ENCODE data around the gene CPA2.
"Not testable (repeated sequence)": the region's sequence is repeated elsewhere in the genome, so short reads cannot be mapped to it uniquely, and the experiment has no call there.

The CPA2 gene

GRCh38 chr7:130266258-130266960, at the start of gene CPA2:
CPA2 (plus strand) TSS chr7:130266863; CDS start chr7:130266882, 19 bp downstream.
- DNase-seq (ENCODE audit: low spot score): no peak

GRCh38 chr7:130218806-130219620, 47.6 kb upstream of the CPA2 start:
- DNase-seq (ENCODE audit: low spot score): no peak

GRCh38 chr7:130219871-130220270, 46.8 kb upstream of the CPA2 start:
- DNase-seq (ENCODE audit: low spot score): no peak

GRCh38 chr7:130221746-130222145, 44.9 kb upstream of the CPA2 start:
- no peak for DNase-seq (ENCODE audit: low spot score)

- no peak for DNase-seq (ENCODE audit: low spot score)
Measured at GRCh38 chr7:130223646-130224045, 43.0 kb upstream of the CPA2 start.

- DNase-seq (ENCODE audit: low spot score): no peak
Measured at GRCh38 chr7:130224210-130224609, 42.5 kb upstream of the CPA2 start.

- DNase-seq (ENCODE audit: low spot score): not testable (repeated sequence)
Measured at GRCh38 chr7:130224923-130225322, 41.7 kb upstream of the CPA2 start.

- DNase-seq (ENCODE audit: low spot score): no peak
Measured at GRCh38 chr7:130226333-130226732, 40.3 kb upstream of the CPA2 start.

GRCh38 chr7:130227883-130228575, 38.6 kb upstream of the CPA2 start:
- no peak for DNase-seq (ENCODE audit: low spot score)

GRCh38 chr7:130228840-130229502, 37.7 kb upstream of the CPA2 start:
- DNase-seq (ENCODE audit: low spot score): no peak

GRCh38 chr7:130229981-130230380, 36.7 kb upstream of the CPA2 start:
- not testable (repeated sequence) for DNase-seq (ENCODE audit: low spot score)

- peak; percentile 9 for DNase-seq (ENCODE audit: low spot score)
Measured at GRCh38 chr7:130231792-130232191, 34.9 kb upstream of the CPA2 start.

GRCh38 chr7:130232209-130232608, 34.5 kb upstream of the CPA2 start:
- DNase-seq (ENCODE audit: low spot score): no peak

- no peak for DNase-seq (ENCODE audit: low spot score)
Measured at GRCh38 chr7:130234078-130234477, 32.6 kb upstream of the CPA2 start.

GRCh38 chr7:130236361-130236760, 30.3 kb upstream of the CPA2 start:
- DNase-seq (ENCODE audit: low spot score): not testable (repeated sequence)

- no peak for DNase-seq (ENCODE audit: low spot score)
Measured at GRCh38 chr7:130240240-130240639, 26.4 kb upstream of the CPA2 start.

- DNase-seq (ENCODE audit: low spot score): peak; percentile 7
Measured at GRCh38 chr7:130242198-130243014, 24.3 kb upstream of the CPA2 start.

- DNase-seq (ENCODE audit: low spot score): not testable (repeated sequence)
Measured at GRCh38 chr7:130243486-130243885, 23.2 kb upstream of the CPA2 start.

- DNase-seq (ENCODE audit: low spot score): not testable (repeated sequence)
Measured at GRCh38 chr7:130246491-130246890, 20.2 kb upstream of the CPA2 start.

- not testable (repeated sequence) for DNase-seq (ENCODE audit: low spot score)
Measured at GRCh38 chr7:130248842-130249241, 17.8 kb upstream of the CPA2 start.

- not testable (repeated sequence) for DNase-seq (ENCODE audit: low spot score)
Measured at GRCh38 chr7:130249626-130250025, 17.0 kb upstream of the CPA2 start.

All from cerebellar cortex (tissue), 1 donor.